ENCODE data around the gene VTCN1.

- no peak for TF ChIP-seq CTCF (IDR thresholded peaks at IDR 0.05)
- no peak for TF ChIP-seq ZFX (IDR thresholded peaks at IDR 0.05; ENCODE audit: borderline replicate concordance)
Observed at GRCh38 chr1:117173691-117174090, 37.0 kb downstream of the VTCN1 start.

Measured in 22Rv1 (cell line).